GM18505 (cell line): ENCODE data around the gene YY2.

Experiments
- ATAC-seq: cut with Tn5 transposase; IDR thresholded peaks from one replicate; pipeline ENCODE4 v1.9.1; 2021; ENCODE audit not compliant: unreplicated experiment
- POLR2A ChIP-seq: IDR thresholded peaks from 4 replicates; pipeline ENCODE4 v1.6.1; 2011; ENCODE audit warnings: borderline replicate concordance; ENCODE audit not compliant: insufficient read depth, insufficient read length; ENCODE audit errors: extremely low read depth

Gene YY2

DNA sequence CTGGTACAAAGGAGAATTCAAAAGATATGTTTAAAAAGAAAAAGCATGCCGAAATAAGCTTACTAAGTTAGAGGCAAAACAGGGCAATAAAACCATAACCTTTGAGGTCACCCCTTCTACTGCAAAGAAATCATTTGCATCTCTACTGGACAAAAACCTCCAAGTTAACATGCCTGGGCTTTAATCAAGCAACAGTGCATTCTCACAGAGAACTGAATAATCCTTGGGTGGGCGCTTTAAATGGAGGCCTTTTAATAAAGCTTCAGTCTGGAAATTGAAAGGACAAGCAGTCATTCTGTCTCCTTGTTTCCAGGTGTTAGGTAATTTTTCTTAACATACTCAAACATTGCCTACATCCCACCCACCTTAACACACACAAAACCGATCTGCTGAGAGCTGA is 50.2 kb downstream of the YY2 start:
- ATAC-seq = no peak
- TF ChIP-seq POLR2A = no peak

DNA sequence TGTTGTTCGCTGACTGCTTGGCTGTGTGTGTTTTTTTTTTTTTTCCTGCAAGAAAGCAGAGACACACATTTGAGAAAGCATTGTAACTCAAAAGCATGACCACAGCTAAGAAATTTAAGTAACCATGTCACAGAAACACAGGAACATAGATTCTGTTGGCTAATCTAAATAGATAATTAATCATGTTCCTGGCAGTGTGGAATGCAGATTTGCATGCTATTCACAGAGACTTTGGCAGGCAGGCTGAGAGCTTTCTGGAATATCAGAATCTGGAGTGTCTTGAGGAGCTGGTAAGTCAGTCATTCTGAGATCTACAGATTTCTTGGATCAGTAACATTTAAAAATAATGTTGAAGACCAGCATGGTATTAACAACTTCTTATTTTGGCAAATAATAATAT is 51.5 kb downstream of the YY2 start:
- no peak for TF ChIP-seq POLR2A
- ATAC-seq = no peak
